Cortex of kidney (tissue), 1 donor: ENCODE measurements around the gene PHB1.
"Not testable (repeated sequence)": the region's sequence is repeated elsewhere in the genome, so short reads cannot be mapped to it uniquely, and the experiment has no call there.

Experiments used
- DNase-seq: peaks from one replicate; lab custom pipeline; 2025; lab: John Stamatoyannopoulos, UW

PHB1 gene

DNA sequence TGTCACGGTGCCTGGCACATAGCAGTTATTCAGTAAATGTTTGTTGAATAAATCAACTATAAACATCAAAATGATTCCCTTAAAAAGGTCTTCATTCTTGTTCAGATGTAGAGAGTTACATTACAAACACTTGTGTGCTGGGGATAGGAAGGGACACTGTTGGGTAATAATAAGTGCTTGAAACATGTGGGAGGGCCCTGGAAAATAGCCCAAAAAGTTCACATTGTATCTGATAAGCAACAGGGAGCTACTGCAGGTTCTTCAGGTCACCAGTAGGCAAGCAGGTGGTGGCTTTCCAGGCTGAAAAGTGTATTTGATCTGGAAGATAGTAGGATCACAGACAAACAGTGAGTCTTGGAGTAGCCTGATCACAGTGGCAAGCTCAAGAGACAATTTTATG, 33.6 kb downstream of the PHB1 start:
- no peak for DNase-seq

DNA sequence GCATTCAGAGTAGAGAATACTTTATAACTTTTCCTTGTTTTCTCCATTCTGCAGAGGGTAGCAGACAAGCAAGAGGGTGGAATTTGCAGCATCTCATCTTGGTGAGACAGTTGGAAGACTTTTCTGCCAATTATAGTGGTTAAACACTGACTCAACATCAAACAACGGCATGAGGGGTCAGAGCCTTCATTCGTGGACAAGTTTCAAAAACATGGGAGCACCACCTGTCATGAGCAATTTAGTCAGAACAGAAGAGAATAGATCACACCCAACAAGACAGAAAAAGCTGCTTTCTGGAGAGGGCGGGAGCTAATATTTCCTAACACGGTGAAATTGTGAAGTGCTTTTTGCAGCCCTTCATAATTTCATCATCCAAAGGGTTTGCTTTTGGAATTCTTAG, 34.8 kb downstream of the PHB1 start:
- DNase-seq = no peak

DNA sequence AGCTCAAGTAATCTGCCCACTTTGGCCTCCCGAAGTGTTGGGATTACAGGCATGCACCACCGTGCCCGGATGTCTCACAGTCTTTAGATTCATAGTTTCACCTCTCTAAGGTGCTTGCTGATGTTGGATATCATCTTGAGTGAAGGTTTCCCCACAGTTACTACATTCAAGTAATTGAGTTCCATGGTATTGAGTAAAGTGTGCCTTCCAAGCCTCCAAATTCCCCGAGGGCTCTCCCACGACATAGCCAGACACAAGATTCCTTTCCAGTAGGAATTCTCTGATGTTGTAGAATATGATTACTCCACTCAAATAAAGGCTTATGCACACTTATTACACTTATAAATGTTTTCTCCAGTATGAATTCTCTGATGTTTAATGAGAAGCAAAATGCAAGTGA, 36.4 kb downstream of the PHB1 start:
- DNase-seq = no peak

DNA sequence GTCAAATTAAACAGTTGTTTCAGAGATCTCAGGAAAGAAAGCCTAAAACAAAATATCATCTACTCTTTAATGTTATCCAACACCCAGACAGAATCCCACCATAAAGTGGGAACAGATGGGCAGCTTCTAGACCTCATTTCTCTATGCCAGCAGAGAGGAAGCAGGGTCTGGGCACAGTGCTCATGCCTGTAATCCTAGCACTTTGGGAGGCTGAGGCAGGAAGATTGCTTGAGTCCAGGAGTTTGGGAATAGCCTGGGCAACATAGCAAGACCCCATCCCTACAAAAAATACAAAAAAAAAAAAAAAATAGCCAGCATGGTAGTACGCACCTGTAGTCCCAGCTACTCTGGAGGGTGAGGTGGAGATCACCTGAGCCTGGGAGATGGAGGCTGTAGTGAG, 39.1 kb downstream of the PHB1 start:
- no peak for DNase-seq

DNA sequence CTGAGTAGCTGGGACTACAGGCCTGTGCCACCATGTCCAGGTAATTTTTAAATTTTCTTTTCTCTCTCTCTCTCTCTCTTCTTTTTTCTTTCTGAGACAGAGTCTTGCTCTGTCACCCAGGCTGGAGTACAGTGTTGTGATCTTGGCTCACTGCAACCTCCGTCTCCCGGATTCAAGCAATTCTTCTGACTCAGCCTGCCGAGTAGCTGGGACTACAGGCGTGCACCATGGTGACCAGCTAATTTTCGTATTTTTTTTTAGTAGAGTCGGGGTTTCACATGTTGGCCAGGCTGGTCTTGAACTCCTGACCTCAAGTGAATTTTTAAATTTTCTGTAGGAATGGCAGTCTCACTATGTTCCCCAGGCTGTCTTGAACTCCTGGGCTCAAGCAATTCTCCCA, 41.6 kb downstream of the PHB1 start:
- DNase-seq = no peak

DNA sequence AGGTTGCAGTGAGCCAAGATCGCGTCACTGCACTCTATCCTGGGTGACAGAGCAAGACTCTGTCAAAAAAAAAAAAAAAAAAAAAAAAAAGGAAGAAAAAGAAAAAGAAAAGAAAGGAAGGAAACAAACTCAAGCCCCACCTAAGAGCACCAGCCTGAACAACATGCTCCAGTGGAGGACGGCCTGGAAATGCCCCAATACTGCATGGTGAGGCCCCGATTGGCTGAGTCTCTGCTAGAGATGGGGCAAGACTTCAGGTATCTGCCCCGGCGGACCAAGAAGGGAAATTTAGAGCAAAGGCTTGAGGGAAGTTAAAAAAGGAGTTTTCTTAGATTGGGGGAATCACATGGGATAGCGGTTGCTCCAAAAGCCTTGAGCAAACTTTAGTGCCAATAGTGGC, 42.3 kb downstream of the PHB1 start:
- DNase-seq = no peak

DNA sequence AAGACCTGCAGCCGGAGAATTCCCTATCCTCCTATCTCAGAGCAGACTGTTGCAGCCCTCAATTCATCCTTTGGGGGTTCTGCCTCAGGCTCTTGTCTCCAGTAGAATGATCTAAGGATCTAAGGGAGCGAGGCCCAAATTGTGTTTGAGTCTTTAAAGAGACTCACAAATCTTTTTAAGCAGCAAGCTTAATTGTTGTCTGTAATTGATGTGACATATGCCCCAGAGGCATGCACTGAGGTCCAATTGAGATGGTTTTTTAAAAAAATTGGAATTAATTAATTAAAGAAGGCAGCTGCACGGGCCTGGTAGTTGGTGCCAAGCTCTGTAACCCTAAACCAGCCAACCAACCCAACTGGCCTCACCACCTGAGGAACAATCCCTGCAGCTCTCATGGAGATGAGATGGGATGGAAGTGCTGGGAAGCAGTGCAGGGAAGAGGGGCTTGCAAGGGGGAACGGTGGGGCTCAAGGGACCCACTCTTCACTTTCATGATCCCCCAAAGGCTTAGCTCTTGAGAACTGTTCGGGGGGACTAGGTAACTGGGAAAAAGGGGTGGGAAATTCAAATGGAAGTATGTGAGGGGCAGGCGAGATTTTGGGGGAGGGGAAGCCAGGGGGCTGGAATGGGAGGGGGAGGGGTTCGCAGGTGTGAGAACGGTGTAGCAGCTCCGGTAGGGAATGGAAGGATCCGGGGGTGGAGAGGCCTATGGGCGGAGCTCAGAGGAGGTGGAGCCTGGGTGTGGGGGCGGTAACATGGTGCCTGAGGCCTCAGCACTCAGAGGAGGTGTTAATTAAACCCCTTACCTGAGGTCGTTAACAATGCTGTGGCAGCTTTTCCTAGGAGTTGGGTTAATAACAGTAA, 43.5 kb downstream of the PHB1 start:
- DNase-seq = no peak

DNA sequence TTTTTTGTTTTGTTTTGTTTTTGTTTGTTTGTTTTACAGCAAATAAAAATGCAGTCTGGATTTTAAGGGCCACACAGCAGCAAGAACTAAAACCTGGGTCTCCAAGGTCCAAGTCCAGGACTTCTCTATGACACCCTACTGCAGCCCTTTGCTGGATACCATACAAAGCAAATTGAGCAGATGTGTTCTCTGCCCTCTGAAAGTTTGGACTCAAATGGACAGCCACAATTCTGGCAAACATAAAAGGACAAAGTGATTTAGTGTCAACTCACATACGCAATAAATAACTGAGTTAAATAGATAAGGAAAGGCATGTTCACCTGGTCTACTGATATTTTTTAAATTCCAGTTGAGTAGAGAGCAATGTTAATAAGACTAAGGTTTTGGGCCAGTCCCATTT, 44.9 kb downstream of the PHB1 start:
- DNase-seq = no peak

DNA sequence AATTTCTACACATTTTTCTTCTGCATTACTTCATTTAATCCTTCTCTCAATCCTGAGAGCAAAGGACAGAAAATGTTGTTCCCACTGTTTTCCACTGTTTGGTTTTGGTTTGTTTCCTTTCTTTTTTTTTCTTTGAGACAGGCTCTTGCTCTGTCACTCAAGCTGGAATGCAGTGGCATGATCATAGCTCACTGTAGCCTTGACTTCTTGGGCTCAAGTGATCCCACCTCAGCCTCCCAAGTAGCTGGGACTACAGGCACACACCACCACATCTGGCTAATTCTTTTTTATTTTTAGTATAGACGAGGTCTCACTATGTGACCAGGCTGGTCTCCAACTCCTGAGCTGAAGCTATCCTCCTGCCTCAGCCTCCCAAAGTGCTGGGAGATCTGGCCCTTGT, 45.6 kb downstream of the PHB1 start:
- no peak for DNase-seq

DNA sequence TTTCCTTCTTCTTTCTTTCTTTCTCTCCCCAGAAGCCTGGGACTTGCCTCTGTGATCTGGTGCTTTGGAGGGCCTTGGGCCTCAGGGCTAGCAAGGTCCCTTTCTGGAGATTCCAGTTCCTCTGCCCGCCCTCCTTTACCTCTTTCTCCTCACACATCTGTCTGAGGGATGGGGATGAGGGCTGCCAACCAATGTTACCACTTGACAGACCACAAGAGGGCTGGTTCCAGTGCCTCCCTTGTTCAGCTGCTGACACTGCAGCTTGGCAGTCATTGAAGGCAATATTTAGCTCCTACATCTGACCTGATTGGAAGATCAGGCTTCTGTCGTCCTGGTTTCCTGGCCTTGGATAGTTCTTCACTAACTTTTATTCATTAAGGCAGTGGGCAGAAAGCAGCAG, 49.0 kb downstream of the PHB1 start:
- no peak for DNase-seq

DNA sequence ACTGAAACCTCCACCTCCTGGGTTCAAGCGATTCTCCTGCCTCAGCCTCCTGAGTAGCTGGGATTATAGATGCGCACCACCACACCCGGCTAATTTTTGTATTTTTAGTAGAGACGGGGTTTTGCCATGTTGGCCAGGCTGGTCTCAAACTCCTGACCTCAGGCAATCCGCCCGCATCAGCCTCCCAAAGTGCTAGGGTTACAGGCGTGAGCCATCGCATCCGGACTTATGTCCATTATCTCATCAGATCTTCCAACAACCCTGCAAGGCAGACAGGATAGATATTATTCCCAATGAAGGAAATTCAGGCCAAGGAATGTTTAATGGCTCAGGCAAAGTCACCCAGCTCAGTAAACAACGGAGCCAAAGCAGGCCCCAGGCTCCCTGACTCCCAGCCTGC, 49.6 kb downstream of the PHB1 start:
- DNase-seq = not testable (repeated sequence)

DNA sequence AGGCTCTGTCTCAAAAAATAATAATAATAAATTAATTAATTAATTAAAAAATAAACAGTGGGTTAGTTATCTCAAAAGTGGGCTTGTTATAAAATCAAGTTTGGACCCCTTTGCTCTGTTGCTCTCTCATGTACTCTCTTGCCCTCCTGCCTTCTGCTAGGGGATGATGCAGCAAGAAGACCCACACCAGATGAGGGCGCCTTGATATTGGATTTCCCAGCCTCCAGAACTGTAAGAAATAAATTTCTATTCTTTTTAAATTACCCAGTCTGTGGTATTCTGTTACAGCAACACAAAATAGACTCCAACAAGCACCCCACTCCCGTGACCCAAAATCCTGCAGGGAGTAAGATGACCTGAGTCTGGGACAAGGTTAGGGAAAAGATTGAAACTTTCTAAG, 50.6 kb downstream of the PHB1 start:
- DNase-seq = no peak

DNA sequence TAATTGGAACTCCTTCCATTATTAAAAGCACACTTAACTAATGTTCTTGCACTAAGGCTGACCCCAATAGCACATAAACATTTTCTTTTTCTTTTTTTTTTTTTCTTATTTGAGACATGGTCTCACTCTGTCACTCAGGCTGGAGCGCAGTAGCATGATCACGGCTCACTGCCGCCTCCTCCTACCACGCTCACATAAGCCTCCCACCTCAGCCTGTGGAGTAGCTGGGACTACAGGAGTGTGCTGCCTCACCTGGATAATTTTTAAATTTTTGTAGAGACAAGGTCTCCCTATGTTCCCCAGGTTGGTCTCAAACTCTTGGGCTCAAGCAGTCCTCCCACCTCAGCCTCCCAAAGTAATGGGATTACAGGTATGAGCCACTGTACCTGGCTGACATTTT, 51.4 kb downstream of the PHB1 start:
- no peak for DNase-seq

DNA sequence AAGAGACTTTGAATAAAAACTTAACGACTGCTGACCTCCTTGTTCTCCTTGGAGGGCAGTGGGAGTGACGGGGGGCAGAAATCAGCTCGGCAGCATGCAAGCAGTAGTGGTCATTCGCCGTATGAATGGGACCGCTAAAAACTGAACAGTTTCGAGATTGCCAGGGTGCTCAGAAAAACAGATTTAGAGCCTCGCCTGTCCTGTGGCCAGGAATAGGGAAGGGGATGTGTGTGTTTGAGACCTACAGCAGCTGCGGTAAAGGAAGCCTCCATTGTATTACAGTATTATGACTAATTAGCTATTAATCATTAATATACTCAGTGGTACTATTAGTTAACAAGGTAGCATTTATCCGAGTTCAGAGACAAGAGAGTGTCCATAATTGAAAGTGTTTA, 52.0 kb downstream of the PHB1 start:
- DNase-seq = no peak

DNA sequence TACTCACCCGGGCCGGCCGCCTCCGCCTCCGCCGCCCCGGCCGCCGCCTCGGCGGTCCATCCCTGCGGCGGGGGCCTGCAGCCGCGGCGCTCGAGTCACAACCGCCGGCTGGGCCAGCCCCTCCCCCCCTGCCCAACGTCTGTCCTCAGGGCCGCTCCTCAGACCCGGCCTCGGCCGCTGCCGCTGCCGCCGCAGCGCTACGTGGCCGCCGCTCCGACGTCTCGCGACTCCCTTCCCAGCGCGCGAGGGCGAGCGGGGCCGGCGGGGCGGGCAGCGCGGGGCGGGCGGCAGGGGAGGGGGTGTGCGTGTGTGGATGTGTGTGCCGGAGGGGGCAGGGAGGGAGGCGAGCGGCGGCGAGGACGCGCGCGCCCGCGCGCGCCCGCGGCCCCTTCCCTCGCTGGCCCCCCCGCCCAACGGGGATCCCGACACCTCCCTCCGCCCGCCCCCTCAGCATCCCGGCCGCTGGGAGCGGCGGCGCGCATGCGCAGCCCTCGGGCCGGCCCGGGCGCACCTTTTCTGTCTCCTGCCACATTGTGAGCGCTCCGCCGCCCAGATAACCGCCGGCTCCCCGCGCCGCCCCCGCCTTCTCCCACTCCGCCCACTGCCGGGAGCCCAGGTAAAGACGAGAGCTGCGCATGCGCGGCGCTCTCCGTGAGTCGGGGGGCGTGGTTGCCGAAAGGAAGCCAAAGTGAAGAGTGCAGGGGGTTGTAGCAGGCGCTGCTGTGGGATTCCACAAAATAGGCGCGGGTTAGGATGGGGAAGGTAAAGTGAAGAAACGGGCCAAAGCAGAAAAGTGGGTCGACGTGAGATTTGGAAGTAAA, 52.6 kb downstream of the PHB1 start, which contains the start of gene ZNF652:
ZNF652 (minus strand) TSS at position 349 of the 821 bp plus-strand sequence. CDS start 44,525 bp downstream, outside the sequence.
- DNase-seq = peak; percentile 82

DNA sequence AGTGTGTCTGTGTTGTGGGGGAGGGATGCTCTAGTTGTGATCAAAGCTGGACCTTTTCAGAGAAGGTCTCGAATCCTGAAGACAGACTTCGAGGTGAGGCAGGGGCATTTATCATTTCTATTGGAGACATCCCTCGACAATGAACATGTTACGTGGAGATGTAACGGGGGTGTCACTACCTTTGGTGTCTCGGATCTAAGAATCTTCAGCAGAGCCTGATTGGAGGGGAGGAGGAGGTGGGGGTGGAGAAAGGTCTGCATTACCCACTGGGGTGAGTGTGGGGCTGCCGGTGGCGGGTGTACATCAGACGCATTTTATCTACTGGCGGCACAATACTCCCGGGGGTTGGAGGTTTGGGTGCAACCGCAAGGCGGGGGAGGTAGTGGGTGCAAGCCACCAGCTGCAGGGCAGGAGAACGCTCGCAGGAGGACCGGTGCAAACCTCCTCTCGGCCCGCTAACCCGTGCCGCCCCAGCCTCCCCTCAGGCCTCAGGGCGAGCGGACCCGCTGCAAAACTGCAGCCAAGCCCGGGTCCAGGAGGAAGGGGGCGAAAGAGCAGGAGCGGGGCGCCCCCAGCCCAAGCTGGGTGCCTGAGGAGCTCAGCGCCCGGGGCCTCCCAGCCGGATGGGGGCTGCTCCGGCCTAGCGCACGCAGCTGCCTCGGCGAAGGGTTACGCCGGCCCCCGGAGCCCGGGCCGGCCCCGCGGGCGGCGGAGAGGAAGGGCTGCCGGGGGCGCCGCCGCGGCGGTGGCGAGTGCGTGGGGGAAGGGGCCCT, 53.4 kb downstream of the PHB1 start:
- no peak for DNase-seq

DNA sequence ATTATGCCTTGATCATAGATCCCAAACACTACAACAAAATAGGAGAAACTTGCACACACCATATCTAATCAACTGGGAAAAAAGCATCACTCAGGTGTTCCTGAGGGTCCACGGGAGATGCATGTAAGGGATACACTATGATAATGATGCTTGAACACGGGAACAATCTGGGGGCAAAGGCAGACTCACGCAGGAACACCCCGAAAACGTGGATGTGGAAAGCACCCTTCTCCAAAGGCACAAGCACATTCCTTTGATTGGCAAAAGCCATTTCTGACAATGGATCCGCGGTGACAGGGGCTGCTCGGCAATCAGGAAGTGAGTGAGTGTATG, 53.9 kb downstream of the PHB1 start:
- DNase-seq = no peak

DNA sequence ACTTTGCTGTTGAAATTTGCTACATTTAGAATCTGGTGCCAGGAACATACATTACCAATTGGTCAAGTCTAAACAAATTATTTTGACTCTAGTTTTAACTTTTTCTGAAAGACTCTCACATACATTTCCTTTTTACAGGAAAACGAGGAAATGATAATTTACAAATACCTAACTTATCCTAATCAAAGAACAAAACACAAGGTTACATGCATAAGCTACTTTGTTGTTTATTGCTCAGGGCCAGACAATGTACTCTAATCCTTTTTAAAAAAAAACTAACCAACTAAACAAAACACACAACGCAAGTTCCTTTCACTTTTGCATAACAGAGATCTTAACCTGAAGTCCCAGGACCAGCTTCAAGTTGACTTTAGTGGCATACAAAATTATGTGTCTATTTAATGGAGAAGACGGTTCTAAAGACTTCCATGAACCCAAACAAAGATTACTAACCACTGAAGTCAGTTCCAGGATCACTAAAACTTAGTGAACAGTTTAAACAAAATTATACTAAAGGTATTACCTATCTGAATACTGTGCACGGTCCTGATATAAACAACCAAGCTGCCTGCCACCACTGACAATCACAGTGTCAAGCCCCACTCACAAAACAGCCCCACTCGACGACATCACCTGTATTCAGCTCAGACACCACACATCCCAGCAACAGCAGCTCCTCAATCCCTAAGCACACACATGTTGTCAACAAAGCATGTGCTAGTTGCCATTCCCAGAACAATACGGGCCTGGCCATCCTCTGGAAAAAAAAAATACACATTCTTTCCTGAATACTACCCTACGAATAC, 54.5 kb downstream of the PHB1 start:
- no peak for DNase-seq

DNA sequence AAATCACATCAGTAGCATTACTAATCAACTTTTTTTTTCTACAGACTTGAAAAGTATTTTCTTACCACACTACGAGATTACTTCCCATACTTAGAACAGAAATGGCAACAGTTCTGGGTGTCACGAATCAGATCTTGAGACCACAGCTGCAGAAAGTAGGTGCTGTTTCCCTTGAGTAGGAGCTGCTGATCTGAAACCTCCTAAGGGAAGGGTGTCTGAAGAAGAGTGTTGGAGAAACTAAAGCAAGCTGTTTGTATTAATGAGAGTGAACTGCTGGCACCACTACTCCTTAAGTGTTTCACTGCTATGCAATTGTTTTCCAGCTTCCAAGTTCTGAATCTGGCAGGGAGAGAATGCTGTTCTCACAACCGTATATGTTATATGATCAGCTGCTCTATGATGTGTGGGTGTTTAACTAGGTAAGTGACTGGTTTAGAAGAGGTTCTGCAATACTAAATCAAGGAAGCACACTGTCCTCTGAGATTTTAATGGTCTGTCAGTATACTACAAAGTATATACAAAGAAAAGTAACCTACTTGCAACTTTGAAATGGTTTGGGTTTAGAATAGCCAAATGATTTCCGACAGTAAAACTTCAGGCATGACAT, 55.9 kb downstream of the PHB1 start:
- no peak for DNase-seq

DNA sequence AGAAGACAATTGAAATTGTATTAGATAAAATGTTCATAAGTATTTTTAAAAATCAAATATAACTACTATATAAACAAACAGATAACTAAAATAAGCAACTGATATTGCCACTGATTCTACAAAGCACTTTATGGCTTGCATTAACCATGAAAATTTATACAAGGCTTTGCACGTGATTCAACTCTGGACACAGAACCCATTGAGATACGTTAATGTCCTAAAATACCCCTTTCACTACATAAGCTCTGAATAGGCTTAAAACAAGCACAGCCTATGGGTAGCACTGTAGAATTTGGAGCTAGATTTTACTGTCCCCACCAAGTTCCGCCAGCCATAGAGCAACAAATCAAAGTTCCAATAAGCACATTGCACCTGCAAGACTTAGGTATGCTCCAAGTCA, 57.2 kb downstream of the PHB1 start:
- DNase-seq = no peak

DNA sequence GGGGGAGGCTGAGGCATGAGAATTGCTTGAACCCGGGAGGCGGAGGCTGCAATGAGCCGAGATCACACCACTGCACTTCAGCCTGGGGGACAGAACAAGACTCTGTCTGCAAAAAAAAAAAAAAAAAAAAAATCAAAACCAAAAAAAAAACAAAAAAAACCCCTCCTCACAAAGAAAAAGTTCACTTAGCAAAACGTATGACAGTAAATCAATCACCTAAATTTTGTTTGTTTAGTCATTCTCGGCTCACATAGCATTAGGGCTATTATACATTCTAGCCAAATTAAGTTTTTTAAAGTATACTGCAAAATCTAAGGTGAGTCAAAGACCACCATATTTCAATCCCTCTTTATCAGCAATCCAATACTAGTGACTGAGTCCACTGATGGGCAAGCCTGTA, 58.4 kb downstream of the PHB1 start:
- no peak for DNase-seq
